GM10266 (cell line): ENCODE measurements around the gene GGNBP2.
A peak's percentile ranks its signal among the peaks of the same experiment; 100 is the strongest.

Source experiments
- DNase-seq: peaks from one replicate; pipeline ENCODE4 v3.0.0; 2012; ENCODE audit errors: extremely low spot score
- TF ChIP-seq, protein P1 (sequence below): IDR thresholded peaks from 2 replicates; pipeline ENCODE4 v1.5.1; 2012; ENCODE audit warnings: mild to moderate bottlenecking, low read depth; ENCODE audit not compliant: control insufficient read depth, insufficient read depth; ENCODE audit errors: missing control alignments

The GGNBP2 gene

DNA sequence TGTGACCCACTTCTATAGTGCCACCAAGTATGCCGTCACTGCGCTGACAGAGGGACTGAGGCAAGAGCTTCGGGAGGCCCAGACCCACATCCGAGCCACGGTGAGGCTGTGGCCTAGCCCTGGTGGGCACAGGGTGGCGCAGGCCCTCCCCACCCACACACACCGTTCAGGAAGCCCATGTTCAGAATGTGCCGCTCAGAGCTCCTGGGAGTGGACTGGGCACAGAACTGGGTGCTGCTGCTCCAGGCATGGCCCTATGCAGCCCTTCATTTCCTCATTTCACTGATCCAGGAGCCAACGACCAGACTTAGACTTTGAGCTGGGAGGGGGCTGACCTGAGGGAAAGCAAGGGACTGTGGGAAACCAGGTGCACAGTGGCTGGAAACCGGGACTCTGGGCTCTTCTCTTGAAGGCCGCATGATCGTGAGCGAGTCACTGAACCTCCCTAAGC lies 54.3 kb downstream of the GGNBP2 start:
- TF ChIP-seq, protein P1, sequence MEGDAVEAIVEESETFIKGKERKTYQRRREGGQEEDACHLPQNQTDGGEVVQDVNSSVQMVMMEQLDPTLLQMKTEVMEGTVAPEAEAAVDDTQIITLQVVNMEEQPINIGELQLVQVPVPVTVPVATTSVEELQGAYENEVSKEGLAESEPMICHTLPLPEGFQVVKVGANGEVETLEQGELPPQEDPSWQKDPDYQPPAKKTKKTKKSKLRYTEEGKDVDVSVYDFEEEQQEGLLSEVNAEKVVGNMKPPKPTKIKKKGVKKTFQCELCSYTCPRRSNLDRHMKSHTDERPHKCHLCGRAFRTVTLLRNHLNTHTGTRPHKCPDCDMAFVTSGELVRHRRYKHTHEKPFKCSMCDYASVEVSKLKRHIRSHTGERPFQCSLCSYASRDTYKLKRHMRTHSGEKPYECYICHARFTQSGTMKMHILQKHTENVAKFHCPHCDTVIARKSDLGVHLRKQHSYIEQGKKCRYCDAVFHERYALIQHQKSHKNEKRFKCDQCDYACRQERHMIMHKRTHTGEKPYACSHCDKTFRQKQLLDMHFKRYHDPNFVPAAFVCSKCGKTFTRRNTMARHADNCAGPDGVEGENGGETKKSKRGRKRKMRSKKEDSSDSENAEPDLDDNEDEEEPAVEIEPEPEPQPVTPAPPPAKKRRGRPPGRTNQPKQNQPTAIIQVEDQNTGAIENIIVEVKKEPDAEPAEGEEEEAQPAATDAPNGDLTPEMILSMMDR = no peak
- DNase-seq = no peak

DNA sequence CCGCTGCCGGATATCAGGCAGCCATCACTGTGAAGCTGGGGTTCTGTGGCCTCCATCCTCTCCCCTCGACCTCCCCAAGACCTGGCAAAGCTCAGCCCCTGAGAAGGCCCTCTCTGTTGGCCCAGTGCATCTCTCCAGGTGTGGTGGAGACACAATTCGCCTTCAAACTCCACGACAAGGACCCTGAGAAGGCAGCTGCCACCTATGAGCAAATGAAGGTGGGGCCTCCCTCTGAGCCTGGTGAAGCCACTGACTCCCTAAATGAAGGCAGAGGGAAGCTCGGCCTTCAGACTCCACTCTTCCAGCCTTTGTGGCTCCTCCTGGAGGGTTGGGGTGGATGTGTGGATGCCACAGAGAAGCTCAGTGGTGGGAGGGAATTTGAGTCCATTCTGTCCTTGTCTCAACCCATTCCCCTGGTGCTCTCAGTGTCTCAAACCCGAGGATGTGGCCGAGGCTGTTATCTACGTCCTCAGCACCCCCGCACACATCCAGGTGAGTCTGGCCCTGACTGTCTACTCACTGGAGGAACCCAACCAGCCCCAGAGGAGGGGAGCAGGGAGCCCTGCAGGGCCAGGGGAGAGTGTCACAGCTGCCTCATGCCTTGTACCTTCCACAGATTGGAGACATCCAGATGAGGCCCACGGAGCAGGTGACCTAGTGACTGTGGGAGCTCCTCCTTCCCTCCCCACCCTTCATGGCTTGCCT lies 55.0 kb downstream of the GGNBP2 start:
- no peak for DNase-seq
- TF ChIP-seq, protein P1 = no peak

DNA sequence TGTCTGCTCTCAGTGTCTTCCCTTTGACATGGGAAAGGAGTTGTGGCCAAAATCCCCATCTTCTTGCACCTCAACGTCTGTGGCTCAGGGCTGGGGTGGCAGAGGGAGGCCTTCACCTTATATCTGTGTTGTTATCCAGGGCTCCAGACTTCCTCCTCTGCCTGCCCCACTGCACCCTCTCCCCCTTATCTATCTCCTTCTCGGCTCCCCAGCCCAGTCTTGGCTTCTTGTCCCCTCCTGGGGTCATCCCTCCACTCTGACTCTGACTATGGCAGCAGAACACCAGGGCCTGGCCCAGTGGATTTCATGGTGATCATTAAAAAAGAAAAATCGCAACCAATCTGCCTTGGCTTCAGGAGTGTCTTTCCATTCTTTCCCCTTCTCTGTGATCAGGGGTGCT lies 55.7 kb downstream of the GGNBP2 start:
- TF ChIP-seq, protein P1 = no peak
- no peak for DNase-seq

DNA sequence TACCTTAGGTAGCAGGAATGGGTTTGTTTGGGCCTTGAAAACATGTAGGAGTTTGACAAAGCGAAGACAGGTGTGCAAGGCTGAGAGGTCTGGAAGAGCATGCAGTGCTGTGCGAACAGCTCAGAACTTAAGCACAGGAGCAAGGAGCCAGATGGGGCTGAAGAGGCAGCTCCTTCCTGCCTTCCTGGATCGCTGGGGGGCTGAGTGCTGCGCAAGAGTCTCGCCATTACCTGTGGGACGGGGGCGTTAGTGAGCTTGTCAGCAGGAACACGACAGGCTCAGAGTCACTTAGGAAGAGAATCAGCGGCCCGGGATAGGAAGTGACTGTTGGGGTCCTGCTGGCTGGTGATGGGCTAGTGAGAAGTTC lies 56.2 kb downstream of the GGNBP2 start:
- TF ChIP-seq, protein P1 = no peak
- DNase-seq = no peak

DNA sequence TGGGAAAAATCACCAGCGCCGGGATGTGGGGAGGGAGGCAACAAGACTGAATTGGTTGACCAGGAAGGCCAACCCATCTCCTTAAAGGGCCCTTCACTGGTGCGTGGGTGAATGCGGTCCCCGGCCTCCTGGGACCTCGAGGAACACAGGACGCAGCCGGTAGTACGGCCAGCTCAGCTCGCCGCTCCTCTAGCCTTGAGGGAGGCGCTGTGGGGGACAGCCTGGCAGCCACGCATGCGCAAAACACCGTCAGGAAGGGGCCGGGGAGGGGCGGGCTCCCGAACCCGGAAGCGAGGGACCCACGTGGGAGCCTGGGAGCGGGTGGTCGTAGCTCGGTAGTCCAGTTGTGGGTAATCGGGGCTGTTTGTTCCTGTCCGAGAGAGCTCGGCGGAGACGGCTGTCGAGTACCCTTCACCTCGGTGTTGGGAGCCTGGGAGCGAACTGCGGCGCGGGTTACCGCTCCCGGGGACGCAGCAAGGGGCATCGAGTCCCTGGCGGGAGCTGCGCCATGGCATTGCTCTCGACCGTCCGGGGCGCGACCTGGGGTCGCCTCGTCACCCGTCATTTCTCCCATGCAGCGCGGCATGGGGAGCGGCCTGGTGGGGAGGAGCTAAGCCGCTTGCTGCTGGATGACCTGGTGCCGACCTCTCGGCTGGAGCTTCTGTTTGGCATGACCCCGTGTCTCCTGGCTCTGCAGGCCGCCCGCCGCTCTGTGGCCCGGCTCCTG lies 56.7 kb downstream of the GGNBP2 start, which contains the start of gene MRM1:
TSS of gene MRM1 (plus strand) at position 281 of the 727 bp plus-strand sequence. CDS start at position 509, 228 bp downstream.
- TF ChIP-seq, protein P1 = peak; percentile 30
- DNase-seq = peak; percentile 95

DNA sequence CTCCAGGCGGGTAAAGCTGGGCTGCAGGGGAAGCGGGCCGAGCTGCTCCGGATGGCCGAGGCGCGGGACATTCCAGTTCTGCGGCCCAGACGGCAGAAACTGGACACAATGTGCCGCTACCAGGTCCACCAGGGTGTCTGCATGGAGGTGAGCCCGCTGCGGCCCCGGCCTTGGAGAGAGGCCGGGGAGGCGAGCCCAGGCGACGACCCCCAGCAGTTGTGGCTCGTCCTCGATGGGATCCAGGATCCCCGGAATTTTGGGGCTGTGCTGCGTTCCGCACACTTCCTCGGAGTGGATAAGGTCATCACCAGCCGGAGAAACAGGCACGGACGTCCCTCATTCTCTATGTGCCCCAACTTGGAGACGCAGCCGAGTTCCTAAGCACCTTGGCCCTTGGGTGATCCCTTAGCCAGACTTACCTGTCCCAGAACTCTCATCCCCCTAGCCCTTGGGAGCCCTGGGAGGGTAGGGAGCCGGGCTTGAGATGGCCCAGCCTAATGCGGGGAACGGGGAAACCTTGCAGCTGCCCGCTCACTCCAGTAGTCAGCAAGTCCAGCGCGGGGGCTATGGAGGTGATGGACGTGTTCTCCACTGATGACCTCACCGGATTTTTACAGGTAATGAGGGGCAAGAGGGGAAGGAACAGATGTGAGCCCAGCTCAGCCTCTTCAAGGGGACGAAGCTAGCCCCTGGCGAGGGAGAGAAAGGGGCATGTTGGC lies 57.5 kb downstream of the GGNBP2 start:
- TF ChIP-seq, protein P1 = no peak
- no peak for DNase-seq
